C4-2B (cell line): ENCODE measurements around the gene CBX5.
"Not testable (repeated sequence)": the region's sequence is repeated elsewhere in the genome, so short reads cannot be mapped to it uniquely, and the experiment has no call there.

Experiments used
- H3K27ac ChIP-seq: fragments of 450-650 bp; 2 replicates; pipeline ENCODE4 v1.5.1; 2017
- CTCF ChIP-seq: fragments of 450-650 bp; conservative IDR thresholded peaks from 2 replicates; pipeline ENCODE4 v1.5.1; 2017; ENCODE audit warnings: mild to moderate bottlenecking
- ZFX ChIP-seq: fragments of 450-650 bp; IDR thresholded peaks from 2 replicates; pipeline ENCODE4 v1.6.1; 2017

CBX5 gene

DNA sequence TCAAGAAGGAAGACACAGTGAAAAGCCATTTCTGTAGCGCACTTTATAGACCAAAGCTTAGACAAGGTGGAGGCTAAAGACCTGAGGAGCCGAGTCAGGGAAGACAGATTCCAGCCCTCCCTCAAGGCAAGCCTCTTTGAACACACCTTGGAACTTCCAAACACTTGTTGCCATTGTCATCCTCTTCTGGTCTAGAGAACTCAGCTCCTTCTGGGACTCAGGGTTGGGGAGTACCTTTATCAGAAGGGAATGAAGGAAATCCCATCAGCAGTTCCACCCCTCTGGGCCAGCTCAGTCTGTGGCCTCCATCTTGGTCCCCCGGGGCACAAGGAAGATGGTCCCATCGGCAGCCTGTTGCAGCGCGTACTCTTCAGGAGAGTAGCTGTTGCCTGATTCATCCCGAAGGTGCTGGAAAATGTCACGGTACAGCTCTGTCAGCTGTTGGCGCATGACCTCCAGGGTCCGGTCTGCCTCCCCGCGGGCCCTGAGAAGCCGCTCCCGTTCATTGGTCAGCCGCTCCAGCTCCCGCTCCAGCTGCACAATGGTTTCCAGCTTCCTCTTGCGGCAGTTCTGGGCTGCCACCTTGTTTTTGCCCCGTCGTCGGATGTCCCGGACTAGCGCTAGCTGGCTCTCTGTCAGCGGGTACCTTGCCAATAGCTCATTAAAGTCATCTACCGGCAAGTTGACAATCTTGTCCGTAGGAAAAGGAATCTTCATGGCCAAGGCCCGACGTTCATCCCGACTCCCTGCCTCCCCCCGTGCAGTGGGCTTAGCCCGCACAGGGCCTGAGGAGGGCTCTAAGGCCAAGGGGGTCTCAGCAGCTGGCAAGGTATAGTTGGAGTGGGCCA, 12.4 kb upstream of the CBX5 start:
- H3K27ac ChIP-seq: no peak overlapping the region
- TF ChIP-seq CTCF (no peak), ZFX (no peak)

DNA sequence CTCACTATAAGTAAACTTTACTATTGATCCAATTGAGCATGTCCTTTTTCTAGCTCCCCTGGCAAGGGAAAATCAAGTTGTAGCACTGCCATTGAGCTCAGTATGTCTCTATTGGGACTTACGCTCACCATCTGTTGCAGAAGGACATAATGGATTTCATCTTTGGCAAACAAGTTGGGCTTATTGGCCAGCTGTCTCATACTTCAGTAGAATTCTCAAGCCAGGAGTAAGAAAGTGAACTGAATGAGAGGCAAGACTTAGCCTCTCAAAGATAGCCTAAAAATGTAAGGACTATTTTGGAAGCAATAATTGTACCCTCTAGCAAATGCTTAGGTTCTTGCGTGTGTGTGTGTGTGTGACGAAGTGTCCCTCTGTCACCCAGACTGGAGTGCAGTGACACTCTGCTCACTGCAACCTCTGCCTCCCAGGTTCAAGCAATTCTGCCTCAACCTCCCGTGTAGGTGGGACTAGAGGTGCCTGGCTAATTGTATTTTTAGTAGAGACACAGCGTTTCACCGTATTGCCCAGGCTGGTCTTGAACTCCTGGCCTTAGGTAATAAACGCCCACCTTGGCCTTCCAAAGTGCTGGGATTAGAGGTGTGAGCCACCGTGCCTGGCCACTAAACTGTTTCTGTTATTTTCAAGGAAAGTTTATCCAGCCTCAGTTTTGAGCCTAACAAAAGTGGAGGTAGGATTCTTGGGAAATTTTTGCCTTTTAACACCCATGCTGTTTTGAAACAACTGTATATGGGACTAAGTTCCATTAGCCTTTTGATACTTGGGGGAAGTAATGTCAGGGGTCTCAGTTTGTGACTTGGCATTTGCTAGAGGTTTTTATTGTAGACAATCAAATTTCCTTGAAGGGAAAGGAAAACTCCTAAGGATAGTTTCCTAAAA, 7.6 kb upstream of the CBX5 start:
- TF ChIP-seq CTCF: no peak
- TF ChIP-seq ZFX: no peak
- no peak overlapping the region; the same call in 1 of the 2 replicates for H3K27ac ChIP-seq

DNA sequence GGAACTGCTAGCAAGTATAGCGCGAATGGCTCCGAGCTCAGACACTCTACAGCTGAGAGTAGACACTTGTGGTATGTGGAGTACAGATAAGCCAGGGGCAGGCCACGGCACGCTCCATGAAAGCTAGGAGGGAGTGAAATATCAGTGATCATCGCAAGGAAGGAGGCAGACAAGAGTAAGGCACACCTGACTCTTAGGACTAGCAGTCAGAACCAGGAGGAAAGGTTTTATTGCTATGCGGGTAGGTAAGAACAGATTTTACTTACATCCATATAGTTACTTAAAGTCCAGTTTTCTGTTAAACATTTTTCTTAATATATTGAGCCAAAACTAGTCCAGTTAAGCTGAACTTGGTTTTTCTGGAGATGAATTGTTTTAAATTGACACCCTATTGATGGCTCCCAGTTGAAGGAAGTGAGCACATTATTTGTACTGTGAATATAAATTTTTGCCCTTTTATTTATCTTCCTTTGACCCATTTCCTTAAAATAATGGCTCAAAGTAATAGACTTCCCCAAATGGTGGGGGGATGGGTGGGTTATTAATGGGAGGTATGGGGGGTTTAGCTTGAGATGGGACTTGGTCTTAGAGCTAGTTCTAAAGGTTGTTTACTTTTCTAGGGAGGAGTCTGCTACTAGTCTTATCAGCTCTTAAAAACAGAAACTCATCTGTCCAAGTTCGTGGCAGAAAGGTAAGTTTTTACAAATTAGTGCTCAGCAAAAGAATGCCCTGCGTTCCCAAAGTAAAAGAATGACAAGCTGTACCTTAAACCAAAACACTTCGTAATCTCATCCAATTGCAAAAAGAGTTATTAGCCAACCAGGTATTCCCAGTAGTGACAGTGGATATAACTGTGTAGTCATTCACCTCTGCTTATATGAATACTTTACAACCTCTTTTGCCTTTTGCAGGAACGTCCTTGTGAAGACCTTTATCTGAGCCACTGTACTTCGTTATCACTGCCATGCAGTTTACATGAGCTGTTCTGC, 6.4 kb upstream of the CBX5 start:
- H3K27ac ChIP-seq: no peak overlapping the region
- no peak for TF ChIP-seq CTCF
- no peak for TF ChIP-seq ZFX

GRCh38 chr12:54285150-54286041, 5.5 kb upstream of the CBX5 start:
- no peak for TF ChIP-seq ZFX
- TF ChIP-seq CTCF: peak; percentile 35
- no peak overlapping the region for H3K27ac ChIP-seq

GRCh38 chr12:54284070-54284780, 4.3 kb upstream of the CBX5 start:
- not testable (repeated sequence) for H3K27ac ChIP-seq

DNA sequence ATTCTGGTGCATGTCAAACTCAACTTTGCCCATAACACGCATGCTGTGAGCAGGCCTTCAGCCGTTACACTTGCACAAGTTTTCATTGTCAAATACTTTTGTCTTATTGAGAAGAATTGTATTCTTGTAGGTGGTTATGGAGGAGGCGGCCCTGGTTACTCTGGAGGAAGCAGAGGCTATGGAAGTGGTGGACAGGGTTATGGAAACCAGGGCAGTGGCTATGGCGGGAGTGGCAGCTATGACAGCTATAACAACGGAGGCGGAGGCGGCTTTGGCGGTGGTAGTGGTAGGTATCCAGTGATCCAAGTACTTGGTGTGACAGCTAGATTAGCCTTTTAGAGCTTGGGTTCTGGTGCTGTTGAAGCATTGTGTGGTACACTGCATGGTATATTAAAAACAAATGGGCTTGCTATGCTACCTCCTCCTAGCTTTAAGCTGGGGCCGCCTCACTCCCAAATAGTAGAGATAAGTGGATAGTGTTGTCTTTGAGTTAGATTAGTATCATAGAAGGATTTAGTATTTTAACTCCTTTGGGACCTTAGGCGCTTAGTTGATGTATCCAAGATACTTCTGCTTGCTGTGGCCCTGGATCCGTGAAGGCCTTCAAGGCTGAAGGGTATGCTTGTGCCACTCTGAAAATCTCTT, 3.1 kb upstream of the CBX5 start:
- peak overlapping the region; percentile 31; the same call in 1 of the 2 replicates for H3K27ac ChIP-seq
- TF ChIP-seq CTCF (no peak), ZFX (no peak)

DNA sequence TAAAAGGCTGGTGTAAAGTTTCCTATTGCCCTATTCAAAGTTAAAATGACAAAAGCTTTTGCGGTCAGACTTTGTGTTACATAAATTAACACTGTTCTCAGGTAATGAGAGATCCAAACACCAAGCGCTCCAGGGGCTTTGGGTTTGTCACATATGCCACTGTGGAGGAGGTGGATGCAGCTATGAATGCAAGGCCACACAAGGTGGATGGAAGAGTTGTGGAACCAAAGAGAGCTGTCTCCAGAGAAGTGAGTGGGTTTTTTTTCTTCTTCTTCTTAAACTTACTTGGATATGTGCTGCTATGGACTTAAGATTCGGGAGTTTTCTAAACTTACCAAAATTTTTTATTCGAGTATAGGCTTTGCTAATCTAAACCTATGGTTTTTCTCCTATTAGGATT, 1.8 kb upstream of the CBX5 start:
- H3K27ac ChIP-seq: peak overlapping the region; percentile 95; the same call in 1 of the 2 replicates

DNA sequence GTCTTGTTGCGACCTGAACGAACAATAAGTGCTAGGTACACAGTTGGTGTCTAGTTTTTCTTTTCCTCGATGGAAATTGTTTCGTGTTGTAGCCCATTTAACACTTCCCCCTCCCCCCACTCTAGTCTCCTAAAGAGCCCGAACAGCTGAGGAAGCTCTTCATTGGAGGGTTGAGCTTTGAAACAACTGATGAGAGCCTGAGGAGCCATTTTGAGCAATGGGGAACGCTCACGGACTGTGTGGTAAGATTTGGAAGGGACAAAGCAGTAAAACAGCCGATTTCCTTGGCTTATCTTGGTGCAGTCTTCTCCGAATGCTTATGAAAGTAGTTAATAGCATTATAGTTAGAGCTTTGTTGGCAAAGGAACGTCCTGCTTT, 1.3 kb upstream of the CBX5 start:
- peak overlapping the region; percentile 95 for H3K27ac ChIP-seq
